Upper lobe of left lung (tissue), 6 donors: ENCODE data around the gene SENP2. TPM values are rescaled to one million over a fixed set of nuclear protein-coding genes. Genes with fewer than 3 reads are reported as not detected.

Experiments used
- ATAC-seq, 2 donors: fragments of 200-7000 bp; cut with Tn5 transposase; one replicate each; pipeline ENCODE4 v1.9.1; 2022; ENCODE audit warnings: mild to moderate bottlenecking in 2 of 2, moderate library complexity in 2 of 2; ENCODE audit not compliant: low FRiP score in 2 of 2
- DNase-seq, 2 donors: peaks; one replicate each; pipeline ENCODE4 v3.0.0-alpha.2; 2019 to 2020
- H3K27ac ChIP-seq, 4 donors: fragments of 200-600 bp; sonication (generic); one replicate each; pipeline ENCODE4 v1.5.1; 2016 to 2019
- H3K27me3 ChIP-seq, 4 donors: fragments of 200-600 bp; sonication (generic); one replicate each; pipeline ENCODE4 v1.5.1; 2017 to 2019
- H3K36me3 ChIP-seq, 4 donors: fragments of 200-600 bp; sonication (generic); one replicate each; pipeline ENCODE4 v1.5.1; 2016 to 2019
- H3K4me1 ChIP-seq, 4 donors: fragments of 200-600 bp; sonication (generic); one replicate each; pipeline ENCODE4 v1.5.1; 2018 to 2019
- H3K4me3 ChIP-seq, 4 donors: fragments of 200-600 bp; sonication (generic); one replicate each; pipeline ENCODE4 v1.5.1; 2017 to 2019; ENCODE audit warnings: mild to moderate bottlenecking in 2 of 4, moderate library complexity in 1 of 4
- H3K9me3 ChIP-seq, 4 donors: fragments of 200-600 bp; sonication (generic); one replicate each; pipeline ENCODE4 v1.5.1; 2018 to 2019
- EP300 ChIP-seq, 4 donors: sonication (generic); formaldehyde crosslinking; IDR thresholded peaks; one replicate each; pipeline ENCODE4 v1.5.1; 2017; ENCODE audit warnings: antibody characterized with exemption in 4 of 4, control low read depth in 2 of 4
- POLR2A ChIP-seq, 4 donors: fragments of 450-650 bp; IDR thresholded peaks; one replicate each; pipeline ENCODE4 v1.5.1; 2016 to 2017; ENCODE audit warnings: antibody characterized with exemption in 4 of 4, mild to moderate bottlenecking in 2 of 4
- POLR2AphosphoS5 ChIP-seq, 2 donors: sonication (generic); formaldehyde crosslinking; IDR thresholded peaks; one replicate each; pipeline ENCODE4 v1.5.1; 2017; ENCODE audit warnings: antibody characterized with exemption in 2 of 2
- WGBS, 2 donors: methylation state at CpG; one replicate each; pipeline ENCODE4 v1.1.5; 2017 to 2018; 5-methylcytosine and 5-hydroxymethylcytosine counted together
- total RNA-seq, 6 donors: library from RNA; depleted of rRNA in 4 of 6; stranded (reverse); fragments of >200 nt in 4 of 6; gene quantifications; one replicate each; pipeline versions ENCODE4 v1.1.0 to v1.2.1, GENCODE V29; 2016 to 2021
- TF ChIP-seq, protein P1 (sequence below), 6 experiments: fragments of 450-650 bp in 4 of 6; fragments of 200-600 bp in 2 of 6; sonication (generic) in 2 of 6; IDR thresholded peaks; one replicate each; pipeline ENCODE4 v1.5.1; 2016 to 2019; ENCODE audit warnings: antibody characterized with exemption in 6 of 6
- donor health status: DM: no; HTN: no; CAD: no; lungs with moderate emphysema.
- donor health status: DM: no; HTN: yes; CAD: no; lungs with severe emphysema.

SENP2 gene
- total RNA-seq, 6 donors from 2014 or later = 18.9 to 42.2 (median 31.6) TPM

DNA sequence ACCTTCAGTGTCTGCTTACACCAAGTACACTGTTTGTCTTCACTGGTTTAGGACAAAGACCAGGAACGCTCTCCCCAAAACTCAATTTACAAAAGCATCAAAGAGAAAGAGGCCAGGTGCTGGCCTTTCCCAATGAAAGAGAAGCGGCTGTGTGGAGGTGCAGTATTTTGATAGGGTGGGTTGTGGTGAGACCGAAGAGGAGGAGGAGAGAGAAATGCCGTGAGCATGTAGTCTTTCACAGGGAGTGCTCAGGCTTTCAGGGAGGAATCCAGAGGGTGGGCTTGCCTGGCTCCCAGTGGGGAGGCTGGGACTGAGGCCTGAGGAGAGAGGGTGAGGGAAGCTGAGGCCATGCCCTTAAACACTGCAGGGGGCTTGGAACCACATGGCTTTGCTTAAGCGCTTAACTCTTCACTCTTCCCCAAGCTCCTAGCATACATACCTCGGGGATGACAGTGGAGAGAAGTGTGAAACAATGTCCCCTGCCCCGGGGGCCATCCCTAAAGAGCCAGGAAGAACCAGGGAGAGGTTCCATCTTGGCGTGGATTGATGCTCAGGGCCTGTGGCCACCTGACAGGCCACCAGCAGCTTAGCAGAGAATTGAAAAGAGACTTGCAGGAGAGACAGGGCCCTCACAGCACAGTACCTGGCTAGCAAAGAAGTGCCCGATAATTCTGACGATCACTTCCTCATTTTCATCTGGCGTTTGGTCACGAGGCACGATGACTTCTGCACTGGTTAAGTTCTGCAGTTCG, 60.5 kb downstream of the SENP2 start:
- 75 to 76% methylated on average over 12 to 14 of the region's 14 CpGs for WGBS, 2 donors
- no peaks in the 10 kb centered on the region for H3K9me3 ChIP-seq
- peaks cover 0 to 35% (median 14%) of the 10 kb centered on the region in 4 donors for H3K36me3 ChIP-seq
- ATAC-seq (no peak), DNase-seq (no peak)
- TF ChIP-seq, protein P1, sequence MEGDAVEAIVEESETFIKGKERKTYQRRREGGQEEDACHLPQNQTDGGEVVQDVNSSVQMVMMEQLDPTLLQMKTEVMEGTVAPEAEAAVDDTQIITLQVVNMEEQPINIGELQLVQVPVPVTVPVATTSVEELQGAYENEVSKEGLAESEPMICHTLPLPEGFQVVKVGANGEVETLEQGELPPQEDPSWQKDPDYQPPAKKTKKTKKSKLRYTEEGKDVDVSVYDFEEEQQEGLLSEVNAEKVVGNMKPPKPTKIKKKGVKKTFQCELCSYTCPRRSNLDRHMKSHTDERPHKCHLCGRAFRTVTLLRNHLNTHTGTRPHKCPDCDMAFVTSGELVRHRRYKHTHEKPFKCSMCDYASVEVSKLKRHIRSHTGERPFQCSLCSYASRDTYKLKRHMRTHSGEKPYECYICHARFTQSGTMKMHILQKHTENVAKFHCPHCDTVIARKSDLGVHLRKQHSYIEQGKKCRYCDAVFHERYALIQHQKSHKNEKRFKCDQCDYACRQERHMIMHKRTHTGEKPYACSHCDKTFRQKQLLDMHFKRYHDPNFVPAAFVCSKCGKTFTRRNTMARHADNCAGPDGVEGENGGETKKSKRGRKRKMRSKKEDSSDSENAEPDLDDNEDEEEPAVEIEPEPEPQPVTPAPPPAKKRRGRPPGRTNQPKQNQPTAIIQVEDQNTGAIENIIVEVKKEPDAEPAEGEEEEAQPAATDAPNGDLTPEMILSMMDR (IDR thresholded peaks at IDR 0.05) = no peak
- TF ChIP-seq EP300 (IDR thresholded peaks at IDR 0.05) (no peak), POLR2AphosphoS5 (IDR thresholded peaks at IDR 0.05) (no peak), POLR2A (IDR thresholded peaks at IDR 0.05) (no peak)
- H3K27ac ChIP-seq = no peak overlapping the region
- no peak overlapping the region for H3K4me3 ChIP-seq
- peaks cover 0 to 3% (median 0%) of the 10 kb centered on the region in 4 donors for H3K4me1 ChIP-seq
- H3K27me3 ChIP-seq = no peaks in the 10 kb centered on the region

DNA sequence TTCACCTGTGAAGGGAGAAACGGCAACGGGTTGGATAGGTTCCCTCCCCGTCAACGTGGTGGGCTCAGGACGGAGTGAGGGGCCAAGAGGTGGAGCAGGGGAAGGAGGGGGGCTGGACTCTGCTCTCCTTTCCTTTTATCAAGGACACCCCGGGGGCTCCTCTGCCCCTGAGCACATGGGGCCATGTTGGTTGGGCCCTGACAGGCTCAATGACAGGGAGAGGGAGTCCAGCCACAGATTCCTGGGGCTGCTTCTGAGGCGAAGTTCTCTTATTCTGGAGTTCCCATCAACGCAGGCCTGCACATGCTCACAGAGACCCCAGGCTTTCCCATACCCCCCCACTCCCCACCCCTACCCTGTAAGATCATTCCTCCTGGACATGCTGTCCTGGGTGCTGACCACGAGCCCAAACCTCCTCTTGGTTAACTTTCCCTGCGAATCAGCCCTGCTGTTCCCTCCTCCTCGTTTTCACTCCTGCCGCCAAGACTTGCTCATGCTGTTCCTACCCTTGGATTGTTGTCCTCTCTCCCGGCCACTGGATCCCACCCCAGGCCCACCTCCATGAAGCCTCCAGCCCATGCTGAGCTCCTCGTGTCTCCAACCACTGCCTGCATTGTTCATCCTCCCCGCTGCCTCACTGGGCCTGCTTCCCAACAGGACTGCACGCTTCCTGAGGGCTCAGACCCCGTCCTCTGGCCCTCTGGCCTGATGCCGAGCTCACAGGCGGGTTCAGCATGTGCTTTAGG, 61.2 kb downstream of the SENP2 start:
- Histone ChIP-seq H3K27me3 (no peaks in the 10 kb centered on the region), H3K9me3 (no peaks in the 10 kb centered on the region), H3K27ac (no peak overlapping the region), H3K4me1 (peaks cover 0 to 3% (median 0%) of the 10 kb centered on the region in 4 donors), H3K4me3 (no peak overlapping the region), H3K36me3 (peaks cover 0 to 40% (median 17%) of the 10 kb centered on the region in 4 donors)
- ATAC-seq (no peak), DNase-seq (no peak)
- 86 to 95% methylated on average over 14 to 19 of the region's 19 CpGs for WGBS, 2 donors
- no peak for TF ChIP-seq EP300 (IDR thresholded peaks at IDR 0.05)
- TF ChIP-seq POLR2A (IDR thresholded peaks at IDR 0.05) = no peak
- TF ChIP-seq POLR2AphosphoS5 (IDR thresholded peaks at IDR 0.05) = no peak

DNA sequence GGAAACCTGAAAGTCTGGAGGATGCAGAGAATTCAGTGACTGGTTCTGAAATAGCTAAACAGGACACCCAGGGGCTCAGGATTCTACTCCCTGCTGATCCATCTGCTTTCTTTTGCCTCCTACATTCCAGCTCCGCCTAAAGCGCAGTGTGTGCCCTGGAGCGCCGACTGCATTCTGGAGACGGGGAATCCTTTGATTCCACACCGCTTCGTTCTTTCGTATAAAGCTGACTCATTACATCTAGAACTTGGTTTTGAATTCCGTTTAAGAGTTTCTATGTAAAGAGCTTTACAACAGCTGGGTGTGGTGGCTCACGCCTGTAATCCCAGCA, 61.8 kb downstream of the SENP2 start:
- Histone ChIP-seq H3K4me3 (no peak overlapping the region), H3K27me3 (no peaks in the 10 kb centered on the region), H3K9me3 (no peaks in the 10 kb centered on the region), H3K36me3 (peaks cover 0 to 44% (median 17%) of the 10 kb centered on the region in 4 donors), H3K4me1 (peaks cover 0 to 3% (median 0%) of the 10 kb centered on the region in 4 donors), H3K27ac (no peak overlapping the region)
- TF ChIP-seq POLR2AphosphoS5 (IDR thresholded peaks at IDR 0.05) = no peak
- TF ChIP-seq, protein P1 (IDR thresholded peaks at IDR 0.05) = no peak
- TF ChIP-seq POLR2A (IDR thresholded peaks at IDR 0.05) = no peak
- TF ChIP-seq EP300 (IDR thresholded peaks at IDR 0.05) = no peak
- DNase-seq (no peak), ATAC-seq (no peak)
- WGBS, 2 donors = 96 to 97% methylated on average over 10 of the region's 10 CpGs

DNA sequence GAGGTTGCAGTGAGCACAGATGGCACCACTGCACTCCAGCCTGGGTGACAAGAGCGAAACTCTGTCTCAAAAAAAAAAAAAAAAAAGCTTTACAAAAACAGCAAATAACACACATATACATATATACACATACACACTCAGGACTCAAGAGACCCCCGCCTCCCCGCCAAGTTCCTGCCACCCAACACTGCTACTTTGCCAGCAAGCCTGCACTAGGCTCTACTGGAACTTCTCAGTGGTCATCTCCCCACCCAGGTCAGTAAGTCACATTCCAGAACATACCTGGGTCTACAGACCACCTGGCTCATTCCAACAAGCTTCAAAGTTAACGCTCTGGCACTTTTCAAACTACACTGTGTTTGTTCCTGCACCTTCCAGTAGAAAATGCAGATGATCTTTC, 62.3 kb downstream of the SENP2 start:
- peaks cover 0 to 3% (median 0%) of the 10 kb centered on the region in 4 donors for H3K4me1 ChIP-seq
- TF ChIP-seq, protein P1 (IDR thresholded peaks at IDR 0.05) = no peak
- peaks cover 0 to 48% (median 17%) of the 10 kb centered on the region in 4 donors for H3K36me3 ChIP-seq
- 95 to 96% methylated on average over 4 of the region's 4 CpGs for WGBS, 2 donors
- DNase-seq = no peak
- no peak for ATAC-seq
- H3K4me3 ChIP-seq = no peak overlapping the region
- no peaks in the 10 kb centered on the region for H3K27me3 ChIP-seq
- H3K9me3 ChIP-seq = no peaks in the 10 kb centered on the region
- H3K27ac ChIP-seq = no peak overlapping the region

DNA sequence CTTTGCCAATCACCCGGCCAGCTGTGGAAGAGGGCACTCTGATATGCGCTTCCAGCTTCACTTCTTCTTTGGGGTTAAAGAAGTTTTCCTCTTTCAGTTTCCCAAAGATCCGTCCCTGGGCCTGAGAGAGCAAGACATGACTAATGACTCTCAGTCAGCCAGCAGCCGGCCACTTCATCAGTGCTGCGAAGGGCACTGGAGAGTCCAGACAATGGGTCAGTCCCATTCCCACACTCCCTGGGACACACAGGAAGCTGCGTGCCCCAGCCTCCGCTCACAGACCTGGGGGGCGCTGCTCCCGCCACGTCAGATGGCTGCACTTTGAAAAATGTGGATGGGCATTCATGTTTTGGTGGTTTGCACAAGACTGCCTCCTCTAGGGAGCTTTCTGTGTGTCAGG, 63.3 kb downstream of the SENP2 start:
- peaks cover 0 to 54% (median 19%) of the 10 kb centered on the region in 4 donors for H3K36me3 ChIP-seq
- 78 to 81% methylated on average over 10 of the region's 10 CpGs for WGBS, 2 donors
- no peak for ATAC-seq

More for the DNA sequence above, 63.3 kb downstream of the SENP2 start:
- H3K27me3 ChIP-seq = no peaks in the 10 kb centered on the region
- no peak overlapping the region for H3K27ac ChIP-seq
- H3K4me3 ChIP-seq = no peak overlapping the region
- H3K4me1 ChIP-seq = peaks cover 0 to 3% (median 0%) of the 10 kb centered on the region in 4 donors
- no peak for TF ChIP-seq POLR2AphosphoS5 (IDR thresholded peaks at IDR 0.05)
- no peak for TF ChIP-seq EP300 (IDR thresholded peaks at IDR 0.05)
- TF ChIP-seq, protein P1 (IDR thresholded peaks at IDR 0.05) = no peak
- TF ChIP-seq POLR2A (IDR thresholded peaks at IDR 0.05) = no peak
- no peaks in the 10 kb centered on the region for H3K9me3 ChIP-seq
- DNase-seq = peak in 1 of 2 donors; percentile 49
